Measurements from ENCODE around the gene SFI1. TPM values are rescaled to one million over a fixed set of nuclear protein-coding genes. Genes with fewer than 3 reads are reported as not detected.

SFI1 gene
- total RNA-seq, 1 experiment from 2014 or later, result 53.1 TPM

- no peak overlapping the region for H3K9ac ChIP-seq (ENCODE audit: low read length)
- H3K4me3 ChIP-seq (replicated peaks in 1 of 2; ENCODE audit: low read depth in 1 of 2, low read length in 2 of 2), result no peak overlapping the region
- TF ChIP-seq RAD21 (IDR thresholded peaks at IDR 0.05; ENCODE audit: low read depth), result no peak
- TF ChIP-seq ZFX (IDR thresholded peaks at IDR 0.05), result no peak
- no peak for TF ChIP-seq JUND (IDR thresholded peaks at IDR 0.05)
- TF ChIP-seq POLR2A (IDR thresholded peaks at IDR 0.05; ENCODE audit: borderline replicate concordance, extremely low read depth, insufficient read depth, insufficient read length), result no peak
- TF ChIP-seq ATF3 (IDR thresholded peaks at IDR 0.05), result no peak
- TF ChIP-seq EGR1 (IDR thresholded peaks at IDR 0.05; ENCODE audit: low read depth), result no peak
- H3K4me1 ChIP-seq (ENCODE audit: control insufficient read depth in 1 of 2, insufficient read depth in 2 of 2, low read length in 2 of 2), result peaks cover 5 to 31% of the 10 kb centered on the region in 2 experiments; a peak in 3 of 4 replicates
- no peaks in the 10 kb centered on the region for H3K27me3 ChIP-seq (ENCODE audit: insufficient read depth, low read length)
- peaks cover 100% of the 10 kb centered on the region for H3K79me2 ChIP-seq (ENCODE audit: insufficient read depth, low read length)
- BruUV-seq (replicated peaks), result no TSS peak
- no peak overlapping the region; the same call in 1 of the 2 replicates for H3K27ac ChIP-seq (ENCODE audit: low read depth, low read length)
- H4K20me1 ChIP-seq (ENCODE audit: insufficient read depth), result no peaks in the 10 kb centered on the region
- ChIA-PET RAD21 (ENCODE audit: low non-redundant PET in 1 of 2, low total read pairs in 2 of 2, uncharacterized antibody in 2 of 2, unreplicated experiment in 2 of 2) (no interaction called here), CTCF (no interaction called here), POLR2A (no interaction called here)
- H3K9me3 ChIP-seq (ENCODE audit: control insufficient read depth in 1 of 2, insufficient read depth in 1 of 2, low read depth in 1 of 2, low read length in 2 of 2), result no peaks in the 10 kb centered on the region
- DNase-seq (ENCODE audit: low read depth, low spot score) (no peak), ATAC-seq (no peak)
- H3K4me2 ChIP-seq (ENCODE audit: low read length), result no peak overlapping the region
- no peak overlapping the region for H2AFZ ChIP-seq (ENCODE audit: low read depth, low read length, poor library complexity, severe bottlenecking)
- intact Hi-C loops (cut with micrococcal nuclease), result no loop called here
- peaks cover 0 to 15% of the 10 kb centered on the region in 2 experiments; a peak in 2 of 4 replicates for H3K36me3 ChIP-seq (ENCODE audit: control insufficient read depth in 1 of 2, insufficient read depth in 2 of 2, low read length in 2 of 2)
- H3K9me2 ChIP-seq (ENCODE audit: insufficient read depth), result no peaks in the 10 kb centered on the region
Measured at GRCh38 chr22:31627223-31627731, 130.9 kb downstream of the SFI1 start.

- peaks cover 0 to 15% of the 10 kb centered on the region in 2 experiments; a peak in 2 of 4 replicates for H3K36me3 ChIP-seq (ENCODE audit: control insufficient read depth in 1 of 2, insufficient read depth in 2 of 2, low read length in 2 of 2)
- intact Hi-C loops (cut with micrococcal nuclease), result no loop called here
- ATAC-seq (no peak), DNase-seq (ENCODE audit: low read depth, low spot score) (no peak)
- H3K79me2 ChIP-seq (ENCODE audit: insufficient read depth, low read length), result peaks cover 100% of the 10 kb centered on the region
- ChIA-PET POLR2A (no interaction called here), CTCF (no interaction called here), RAD21 (ENCODE audit: low non-redundant PET in 1 of 2, low total read pairs in 2 of 2, uncharacterized antibody in 2 of 2, unreplicated experiment in 2 of 2) (no interaction called here)
- peaks cover 5 to 31% of the 10 kb centered on the region in 2 experiments; a peak in 3 of 4 replicates for H3K4me1 ChIP-seq (ENCODE audit: control insufficient read depth in 1 of 2, insufficient read depth in 2 of 2, low read length in 2 of 2)
- TSS peak; percentile 42 for BruUV-seq (replicated peaks)
- H3K4me3 ChIP-seq (replicated peaks in 1 of 2; ENCODE audit: low read depth in 1 of 2, low read length in 2 of 2), result no peak overlapping the region
- no peak for TF ChIP-seq TCF7L2 (IDR thresholded peaks at IDR 0.05; ENCODE audit: borderline replicate concordance, extremely low read depth, insufficient read depth, insufficient read length)
- TF ChIP-seq RAD21 (IDR thresholded peaks at IDR 0.05; ENCODE audit: low read depth), result no peak
- no peak for TF ChIP-seq ZBTB33 (IDR thresholded peaks at IDR 0.05; ENCODE audit: extremely low read depth, insufficient replicate concordance, low read length)
- no peak for TF ChIP-seq ATF3 (IDR thresholded peaks at IDR 0.05)
- TF ChIP-seq YY1 (IDR thresholded peaks at IDR 0.05; ENCODE audit: extremely low read depth, insufficient replicate concordance, low read depth, low read length), result no peak
- no peak for TF ChIP-seq EGR1 (IDR thresholded peaks at IDR 0.05; ENCODE audit: low read depth)
- TF ChIP-seq SIN3A (IDR thresholded peaks at IDR 0.05; ENCODE audit: low read depth), result no peak
- no peak for TF ChIP-seq POLR2A (IDR thresholded peaks at IDR 0.05; ENCODE audit: borderline replicate concordance, extremely low read depth, insufficient read depth, insufficient read length)
- H3K9ac ChIP-seq (ENCODE audit: low read length), result no peak overlapping the region
- 0 out of 2 replicates have a peak overlapping the region, but pooled peaks have one; percentile 2 for H3K27ac ChIP-seq (ENCODE audit: low read depth, low read length)
- no peaks in the 10 kb centered on the region for H3K9me2 ChIP-seq (ENCODE audit: insufficient read depth)
- H3K27me3 ChIP-seq (ENCODE audit: insufficient read depth, low read length), result no peaks in the 10 kb centered on the region
- no peaks in the 10 kb centered on the region for H3K9me3 ChIP-seq (ENCODE audit: control insufficient read depth in 1 of 2, insufficient read depth in 1 of 2, low read depth in 1 of 2, low read length in 2 of 2)
- H3K4me2 ChIP-seq (ENCODE audit: low read length), result no peak overlapping the region
- H4K20me1 ChIP-seq (ENCODE audit: insufficient read depth), result no peaks in the 10 kb centered on the region
- H2AFZ ChIP-seq (ENCODE audit: low read depth, low read length, poor library complexity, severe bottlenecking), result no peak overlapping the region
Measured at GRCh38 chr22:31628362-31628761, 132.0 kb downstream of the SFI1 start.

All from HCT116 (cell line).